Central memory CD8-positive, alpha-beta T cell (primary cell): Measurements from ENCODE around the gene TMIGD1.

ENCODE experiments used
- ATAC-seq: fragments of 150-1000 bp; cut with Tn5 transposase; replicated peaks from 2 replicates; pipeline ENCODE4 v1.10.0; 2022; ENCODE audit warnings: mild to moderate bottlenecking, moderate FRiP score, moderate number of reproducible peaks; ENCODE audit not compliant: poor library complexity, severe bottlenecking; ENCODE audit errors: extremely low read depth
- DNase-seq, 2 donors: peaks; one replicate each; pipeline ENCODE4 v3.0.0; 2021; ENCODE audit warnings: low spot score in 2 of 2
- H3K27ac Mint-ChIP-seq: one replicate; pipeline ENCODE4 v1.8.0; 2022; ENCODE audit warnings: low read depth, mild to moderate bottlenecking, moderate library complexity, mixed read lengths
- H3K27me3 Mint-ChIP-seq: one replicate; pipeline ENCODE4 v1.8.0; 2022; ENCODE audit warnings: mixed read lengths
- H3K36me3 Mint-ChIP-seq: one replicate; pipeline ENCODE4 v1.8.0; 2022; ENCODE audit warnings: mild to moderate bottlenecking, moderate library complexity, mixed read lengths; ENCODE audit not compliant: insufficient read depth
- H3K4me1 Mint-ChIP-seq: one replicate; pipeline ENCODE4 v1.8.0; 2022; ENCODE audit warnings: mixed read lengths
- H3K4me3 Mint-ChIP-seq: one replicate; pipeline ENCODE4 v1.8.0; 2022; ENCODE audit warnings: mild to moderate bottlenecking, moderate library complexity, mixed read lengths
- H3K9me3 Mint-ChIP-seq: one replicate; pipeline ENCODE4 v1.8.0; 2022; ENCODE audit warnings: mixed read lengths

The TMIGD1 gene

GRCh38 chr17:30314474-30314873 lies 19.4 kb downstream of the TMIGD1 start:
- Mint-ChIP-seq H3K27me3 (no peaks in the 10 kb centered on the region), H3K4me1 (no peaks in the 10 kb centered on the region), H3K4me3 (no peak overlapping the region), H3K36me3 (peaks cover 2% of the 10 kb centered on the region), H3K27ac (no peak overlapping the region), H3K9me3 (no peaks in the 10 kb centered on the region)
- no peak for DNase-seq
- no peak for ATAC-seq

GRCh38 chr17:30312226-30312625 lies 21.6 kb downstream of the TMIGD1 start:
- Mint-ChIP-seq H3K9me3 (no peaks in the 10 kb centered on the region), H3K36me3 (no peaks in the 10 kb centered on the region), H3K27me3 (no peaks in the 10 kb centered on the region), H3K4me1 (no peaks in the 10 kb centered on the region), H3K4me3 (no peak overlapping the region), H3K27ac (no peak overlapping the region)
- DNase-seq = no peak
- ATAC-seq = no peak

- H3K9me3 Mint-ChIP-seq = no peaks in the 10 kb centered on the region
- ATAC-seq = no peak
Measured at GRCh38 chr17:30310562-30310961, 23.3 kb downstream of the TMIGD1 start.

GRCh38 chr17:30309591-30309990 lies 24.3 kb downstream of the TMIGD1 start:
- Mint-ChIP-seq H3K36me3 (no peaks in the 10 kb centered on the region), H3K4me3 (no peak overlapping the region), H3K27me3 (peaks cover 10% of the 10 kb centered on the region), H3K9me3 (no peaks in the 10 kb centered on the region), H3K27ac (no peak overlapping the region), H3K4me1 (no peaks in the 10 kb centered on the region)
- DNase-seq = no peak
- no peak for ATAC-seq

More at GRCh38 chr17:30310562-30310961, 23.3 kb downstream of the TMIGD1 start:
- H3K27me3 Mint-ChIP-seq = peaks cover 7% of the 10 kb centered on the region
- DNase-seq = no peak
- no peak overlapping the region for H3K4me3 Mint-ChIP-seq
- no peaks in the 10 kb centered on the region for H3K4me1 Mint-ChIP-seq
- no peaks in the 10 kb centered on the region for H3K36me3 Mint-ChIP-seq
- no peak overlapping the region for H3K27ac Mint-ChIP-seq

GRCh38 chr17:30308406-30308805 lies 25.5 kb downstream of the TMIGD1 start:
- no peaks in the 10 kb centered on the region for H3K9me3 Mint-ChIP-seq
- no peaks in the 10 kb centered on the region for H3K36me3 Mint-ChIP-seq
- ATAC-seq (no peak), DNase-seq (no peak)
- no peak overlapping the region for H3K4me3 Mint-ChIP-seq
- no peak overlapping the region for H3K27ac Mint-ChIP-seq
- H3K27me3 Mint-ChIP-seq = peaks cover 10% of the 10 kb centered on the region
- no peaks in the 10 kb centered on the region for H3K4me1 Mint-ChIP-seq

GRCh38 chr17:30304778-30305177 lies 29.1 kb downstream of the TMIGD1 start:
- DNase-seq = no peak
- Mint-ChIP-seq H3K27ac (no peak overlapping the region), H3K9me3 (peaks cover 5% of the 10 kb centered on the region), H3K4me3 (no peak overlapping the region), H3K27me3 (peaks cover 10% of the 10 kb centered on the region), H3K4me1 (no peaks in the 10 kb centered on the region), H3K36me3 (no peaks in the 10 kb centered on the region)
- ATAC-seq = no peak

- Mint-ChIP-seq H3K4me1 (no peaks in the 10 kb centered on the region), H3K27ac (no peak overlapping the region), H3K4me3 (no peak overlapping the region), H3K27me3 (peaks cover 10% of the 10 kb centered on the region), H3K9me3 (peaks cover 5% of the 10 kb centered on the region), H3K36me3 (no peaks in the 10 kb centered on the region)
- no peak for ATAC-seq
- DNase-seq = no peak
Measured at GRCh38 chr17:30302241-30302640, 31.6 kb downstream of the TMIGD1 start.

GRCh38 chr17:30300818-30301217 lies 33.0 kb downstream of the TMIGD1 start:
- peaks cover 5% of the 10 kb centered on the region for H3K9me3 Mint-ChIP-seq
- no peak for ATAC-seq
- H3K36me3 Mint-ChIP-seq = no peaks in the 10 kb centered on the region
- no peak overlapping the region for H3K27ac Mint-ChIP-seq
- DNase-seq = no peak
- no peak overlapping the region for H3K4me3 Mint-ChIP-seq
- H3K27me3 Mint-ChIP-seq = peaks cover 5% of the 10 kb centered on the region
- H3K4me1 Mint-ChIP-seq = no peaks in the 10 kb centered on the region

- DNase-seq (no peak), ATAC-seq (no peak)
- H3K4me3 Mint-ChIP-seq = no peak overlapping the region
- H3K9me3 Mint-ChIP-seq = peaks cover 5% of the 10 kb centered on the region
- H3K36me3 Mint-ChIP-seq = no peaks in the 10 kb centered on the region
- no peaks in the 10 kb centered on the region for H3K4me1 Mint-ChIP-seq
- no peaks in the 10 kb centered on the region for H3K27me3 Mint-ChIP-seq
- H3K27ac Mint-ChIP-seq = no peak overlapping the region
Measured at GRCh38 chr17:30299000-30299399, 34.9 kb downstream of the TMIGD1 start.

GRCh38 chr17:30297715-30298114 lies 36.1 kb downstream of the TMIGD1 start:
- H3K4me3 Mint-ChIP-seq = no peak overlapping the region
- ATAC-seq (no peak), DNase-seq (no peak)
- no peaks in the 10 kb centered on the region for H3K27me3 Mint-ChIP-seq
- H3K9me3 Mint-ChIP-seq = peaks cover 5% of the 10 kb centered on the region
- no peaks in the 10 kb centered on the region for H3K36me3 Mint-ChIP-seq
- no peaks in the 10 kb centered on the region for H3K4me1 Mint-ChIP-seq
- no peak overlapping the region for H3K27ac Mint-ChIP-seq

- H3K36me3 Mint-ChIP-seq = no peaks in the 10 kb centered on the region
- H3K4me1 Mint-ChIP-seq = no peaks in the 10 kb centered on the region
- H3K27me3 Mint-ChIP-seq = no peaks in the 10 kb centered on the region
- no peak overlapping the region for H3K4me3 Mint-ChIP-seq
- no peak for ATAC-seq
- no peak overlapping the region for H3K27ac Mint-ChIP-seq
- no peak for DNase-seq
- peaks cover 5% of the 10 kb centered on the region for H3K9me3 Mint-ChIP-seq
Measured at GRCh38 chr17:30296499-30297080, 37.3 kb downstream of the TMIGD1 start.

- no peak for ATAC-seq
- peak overlapping the region; percentile 85 for H3K4me3 Mint-ChIP-seq
- no peak overlapping the region for H3K27ac Mint-ChIP-seq
Measured at GRCh38 chr17:30292286-30292858, 41.5 kb downstream of the TMIGD1 start.

GRCh38 chr17:30291543-30292285 lies 42.1 kb downstream of the TMIGD1 start, which contains the start of gene BLMH:
Gene BLMH, minus strand, starts transcription at chr17:30291944. Its CDS starts 125 bp downstream, at chr17:30291819.
- peak; percentile 55 to 65 for DNase-seq
- peak within 1 kb of the TSS; percentile 85 for H3K4me3 Mint-ChIP-seq
- H3K27me3 Mint-ChIP-seq = no peaks in the 10 kb centered on the region
- peaks cover 19% of the 10 kb centered on the region for H3K36me3 Mint-ChIP-seq
- peaks cover 8% of the 10 kb centered on the region for H3K4me1 Mint-ChIP-seq
- no peaks in the 10 kb centered on the region for H3K9me3 Mint-ChIP-seq
- peak within 1 kb of the TSS; percentile 45 for H3K27ac Mint-ChIP-seq
- ATAC-seq = peak; percentile 74

More at GRCh38 chr17:30292286-30292858, 41.5 kb downstream of the TMIGD1 start:
- no peak for DNase-seq
- no peaks in the 10 kb centered on the region for H3K27me3 Mint-ChIP-seq
- no peaks in the 10 kb centered on the region for H3K9me3 Mint-ChIP-seq
- peaks cover 12% of the 10 kb centered on the region for H3K36me3 Mint-ChIP-seq
- H3K4me1 Mint-ChIP-seq = peaks cover 8% of the 10 kb centered on the region
